GM23338 (cell line): ENCODE measurements around the gene GNB4. TPM values are rescaled to one million over a fixed set of nuclear protein-coding genes. Genes with fewer than 3 reads are reported as not detected.

ENCODE experiments used
- ATAC-seq: fragments of 200-7000 bp; cut with Tn5 transposase; 3 replicates; pipeline ENCODE4 v1.9.1; 2020
- DNase-seq: peaks from one replicate; pipeline ENCODE4 v3.0.0-alpha.2; 2015; ENCODE audit warnings: low spot score
- H2AFZ ChIP-seq: fragments of 200-600 bp; sonication (generic); 2 replicates; pipeline ENCODE4 v1.8.0; 2016; ENCODE audit warnings: antibody characterized with exemption, mild to moderate bottlenecking, moderate library complexity
- H3F3A ChIP-seq: fragments of 200-600 bp; sonication (generic); replicated peaks from 2 replicates; pipeline ENCODE4 v1.8.0; 2017; ENCODE audit warnings: antibody characterized with exemption, mixed run types, low read depth
- H3K27ac ChIP-seq: fragments of 200-600 bp; sonication (generic); 2 replicates; pipeline ENCODE4 v1.6.1; 2016; ENCODE audit warnings: low read depth
- H3K27me3 ChIP-seq: fragments of 200-600 bp; sonication (generic); 2 replicates; pipeline ENCODE4 v1.8.0; 2016; ENCODE audit warnings: mild to moderate bottlenecking, mixed run types, moderate library complexity; ENCODE audit not compliant: insufficient read depth
- H3K36me3 ChIP-seq: fragments of 200-600 bp; sonication (generic); 2 replicates; pipeline ENCODE4 v1.8.0; 2016; ENCODE audit warnings: mild to moderate bottlenecking; ENCODE audit not compliant: insufficient read depth
- H3K4me1 ChIP-seq: fragments of 200-600 bp; sonication (generic); 2 replicates; pipeline ENCODE4 v1.8.0; 2016; ENCODE audit warnings: mild to moderate bottlenecking, moderate library complexity; ENCODE audit not compliant: insufficient read depth
- H3K4me2 ChIP-seq: fragments of 200-600 bp; sonication (generic); 2 replicates; pipeline ENCODE4 v1.7.1; 2017; ENCODE audit warnings: mixed run types
- H3K4me3 ChIP-seq: fragments of 200-600 bp; sonication (generic); 2 replicates; pipeline ENCODE4 v1.6.1; 2016; ENCODE audit warnings: mixed run types
- H3K79me2 ChIP-seq: fragments of 200-600 bp; sonication (generic); replicated peaks from 2 replicates; pipeline ENCODE4 v1.8.0; 2017; ENCODE audit warnings: mild to moderate bottlenecking; ENCODE audit not compliant: insufficient read depth
- H3K9me2 ChIP-seq: fragments of 200-600 bp; sonication (generic); 2 replicates; pipeline ENCODE4 v1.8.0; 2017; ENCODE audit not compliant: insufficient read depth
- H4K20me1 ChIP-seq: fragments of 200-600 bp; sonication (generic); replicated peaks from 2 replicates; pipeline ENCODE4 v1.8.0; 2017; ENCODE audit warnings: mild to moderate bottlenecking; ENCODE audit not compliant: insufficient read depth
- H3K27ac Mint-ChIP-seq: 2 replicates; pipeline ENCODE4 v1.8.0; 2020; ENCODE audit warnings: inconsistent platforms, mild to moderate bottlenecking, moderate library complexity, mixed read lengths
- H3K27me3 Mint-ChIP-seq: 3 replicates; pipeline ENCODE4 v1.8.0; 2022; ENCODE audit warnings: low read depth, mild to moderate bottlenecking, moderate library complexity, mixed read lengths, inconsistent platforms; ENCODE audit not compliant: insufficient read depth, poor library complexity
- H3K36me3 Mint-ChIP-seq: 3 replicates; pipeline ENCODE4 v1.8.0; 2021; ENCODE audit warnings: low read depth, mild to moderate bottlenecking, inconsistent platforms, moderate library complexity, mixed read lengths
- H3K4me1 Mint-ChIP-seq: 3 replicates; pipeline ENCODE4 v1.8.0; 2020; ENCODE audit warnings: mild to moderate bottlenecking, inconsistent platforms, mixed read lengths
- H3K4me3 Mint-ChIP-seq: 3 replicates; pipeline ENCODE4 v1.8.0; 2021; ENCODE audit warnings: moderate library complexity, mild to moderate bottlenecking, inconsistent platforms, mixed read lengths
- H3K9me3 Mint-ChIP-seq: 3 replicates; pipeline ENCODE4 v1.8.0; 2020; ENCODE audit warnings: moderate library complexity, mild to moderate bottlenecking, inconsistent platforms, mixed read lengths
- EZH2 ChIP-seq: fragments of 200-600 bp; sonication (generic); IDR thresholded peaks from one replicate; pipeline ENCODE4 v1.8.0; 2017; ENCODE audit warnings: antibody characterized with exemption, mild to moderate bottlenecking, low read depth; ENCODE audit not compliant: unreplicated experiment
- JUNB ChIP-seq: IDR thresholded peaks from one replicate; pipeline ENCODE4 v1.6.1; 2016; ENCODE audit warnings: antibody characterized with exemption; ENCODE audit not compliant: unreplicated experiment
- POLR2AphosphoS5 ChIP-seq: IDR thresholded peaks from 2 replicates; pipeline ENCODE4 v1.6.1; 2016; ENCODE audit warnings: antibody characterized with exemption, low read depth
- STAT1 ChIP-seq: IDR thresholded peaks from one replicate; pipeline ENCODE4 v1.6.1; 2016; ENCODE audit warnings: antibody characterized with exemption; ENCODE audit not compliant: unreplicated experiment
- polyA plus RNA-seq: library from polyadenylated mRNA; unstranded; fragments of >200 nt; fragmentation: Nextera tagmentation; extraction: Ambion mirVana; gene quantifications from 2 replicates; pipeline ENCODE4 v1.2.1, GENCODE V29; 2016
- total RNA-seq: library from RNA; depleted of rRNA; stranded (reverse); fragments of >200 nt; shearing (Covaris generic); gene quantifications from 2 replicates; pipeline ENCODE4 v1.2.3, GENCODE V29; 2014
- TF ChIP-seq, protein P1 (sequence below): IDR thresholded peaks from one replicate; pipeline ENCODE4 v1.6.1; 2018; ENCODE audit warnings: antibody characterized with exemption; ENCODE audit not compliant: unreplicated experiment
- TF ChIP-seq, protein P2 (sequence below): IDR thresholded peaks from 2 replicates; pipeline ENCODE4 v1.6.1; 2016; ENCODE audit warnings: antibody characterized with exemption
- TF ChIP-seq, protein P3 (sequence below): fragments of 250-450 bp; sonication (Bioruptor Pico); IDR thresholded peaks from 2 replicates; pipeline ENCODE4 v1.5.0; 2020; ENCODE audit warnings: mild to moderate bottlenecking, moderate library complexity

The GNB4 gene
- total and polyA plus RNA-seq, 2 experiments from 2014 or later, result 11.3 to 28.4 TPM

DNA sequence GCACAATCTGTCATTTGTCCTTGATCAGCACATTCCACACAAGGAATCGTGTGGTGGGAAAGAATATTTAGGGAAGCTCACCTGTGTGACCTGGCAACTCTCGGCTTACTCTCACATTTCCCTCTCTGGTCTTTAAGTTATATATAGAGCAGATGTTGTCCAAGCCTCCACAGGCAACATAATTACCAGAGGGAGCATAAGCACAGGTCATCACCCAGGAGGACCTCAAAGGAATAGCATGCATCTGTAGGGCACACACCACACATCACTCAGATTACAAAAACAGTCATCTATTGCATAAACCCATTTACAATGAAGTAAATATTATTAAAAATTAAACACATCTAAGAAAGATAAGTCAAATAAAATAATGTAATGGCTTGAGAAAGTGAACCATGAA is 36.5 kb downstream of the GNB4 start:
- H3K4me3 ChIP-seq, result no peak overlapping the region
- Mint-ChIP-seq H3K27ac (no peak overlapping the region), H3K4me1 (peaks cover 5% of the 10 kb centered on the region; the same call in 2 of the 3 replicates), H3K36me3 (peaks cover 4% of the 10 kb centered on the region; the same call in 1 of the 3 replicates), H3K9me3 (no peaks in the 10 kb centered on the region), H3K4me3 (no peak overlapping the region), H3K27me3 (peaks cover 2% of the 10 kb centered on the region)
- H3K4me2 ChIP-seq, result no peak overlapping the region
- H3F3A ChIP-seq, result no peaks in the 10 kb centered on the region
- no peaks in the 10 kb centered on the region for H3K79me2 ChIP-seq
- H3K4me1 ChIP-seq, result no peaks in the 10 kb centered on the region
- no peaks in the 10 kb centered on the region for H3K36me3 ChIP-seq
- H4K20me1 ChIP-seq, result no peaks in the 10 kb centered on the region
- no peak overlapping the region for H2AFZ ChIP-seq
- TF ChIP-seq STAT1, result no peak
- no peak for TF ChIP-seq POLR2AphosphoS5
- TF ChIP-seq, protein P1, sequence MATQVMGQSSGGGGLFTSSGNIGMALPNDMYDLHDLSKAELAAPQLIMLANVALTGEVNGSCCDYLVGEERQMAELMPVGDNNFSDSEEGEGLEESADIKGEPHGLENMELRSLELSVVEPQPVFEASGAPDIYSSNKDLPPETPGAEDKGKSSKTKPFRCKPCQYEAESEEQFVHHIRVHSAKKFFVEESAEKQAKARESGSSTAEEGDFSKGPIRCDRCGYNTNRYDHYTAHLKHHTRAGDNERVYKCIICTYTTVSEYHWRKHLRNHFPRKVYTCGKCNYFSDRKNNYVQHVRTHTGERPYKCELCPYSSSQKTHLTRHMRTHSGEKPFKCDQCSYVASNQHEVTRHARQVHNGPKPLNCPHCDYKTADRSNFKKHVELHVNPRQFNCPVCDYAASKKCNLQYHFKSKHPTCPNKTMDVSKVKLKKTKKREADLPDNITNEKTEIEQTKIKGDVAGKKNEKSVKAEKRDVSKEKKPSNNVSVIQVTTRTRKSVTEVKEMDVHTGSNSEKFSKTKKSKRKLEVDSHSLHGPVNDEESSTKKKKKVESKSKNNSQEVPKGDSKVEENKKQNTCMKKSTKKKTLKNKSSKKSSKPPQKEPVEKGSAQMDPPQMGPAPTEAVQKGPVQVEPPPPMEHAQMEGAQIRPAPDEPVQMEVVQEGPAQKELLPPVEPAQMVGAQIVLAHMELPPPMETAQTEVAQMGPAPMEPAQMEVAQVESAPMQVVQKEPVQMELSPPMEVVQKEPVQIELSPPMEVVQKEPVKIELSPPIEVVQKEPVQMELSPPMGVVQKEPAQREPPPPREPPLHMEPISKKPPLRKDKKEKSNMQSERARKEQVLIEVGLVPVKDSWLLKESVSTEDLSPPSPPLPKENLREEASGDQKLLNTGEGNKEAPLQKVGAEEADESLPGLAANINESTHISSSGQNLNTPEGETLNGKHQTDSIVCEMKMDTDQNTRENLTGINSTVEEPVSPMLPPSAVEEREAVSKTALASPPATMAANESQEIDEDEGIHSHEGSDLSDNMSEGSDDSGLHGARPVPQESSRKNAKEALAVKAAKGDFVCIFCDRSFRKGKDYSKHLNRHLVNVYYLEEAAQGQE, result no peak
- TF ChIP-seq EZH2, result no peak
- no peak for DNase-seq
- no peaks in the 10 kb centered on the region for H3K27me3 ChIP-seq
- H3K27ac ChIP-seq, result no peak overlapping the region
- no peaks in the 10 kb centered on the region for H3K9me2 ChIP-seq
- no peak for ATAC-seq

DNA sequence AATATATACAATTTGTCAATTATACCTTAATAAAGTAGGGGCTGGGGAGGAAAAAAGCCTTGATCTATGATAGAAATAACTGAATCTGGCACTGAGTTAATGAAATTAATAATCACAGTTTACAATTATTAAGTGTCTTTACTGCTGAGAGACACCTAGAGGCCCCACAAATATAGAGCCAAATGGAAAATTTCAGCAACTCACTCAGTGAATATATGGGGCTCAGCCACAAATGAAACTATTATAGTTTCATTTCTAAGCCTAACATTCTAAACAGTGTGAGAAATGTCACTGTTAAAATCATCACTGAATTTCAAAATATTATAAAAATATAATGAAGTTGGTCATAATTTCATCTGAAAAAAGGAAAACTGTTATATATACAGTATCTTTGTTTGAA is 40.3 kb downstream of the GNB4 start:
- no peaks in the 10 kb centered on the region for H3K4me1 ChIP-seq
- no peaks in the 10 kb centered on the region for H3F3A ChIP-seq
- Mint-ChIP-seq H3K4me3 (no peak overlapping the region), H3K36me3 (peaks cover 4% of the 10 kb centered on the region; the same call in 1 of the 3 replicates), H3K4me1 (peaks cover 5% of the 10 kb centered on the region; the same call in 2 of the 3 replicates), H3K27ac (no peak overlapping the region), H3K27me3 (peaks cover 5% of the 10 kb centered on the region), H3K9me3 (no peaks in the 10 kb centered on the region)
- ATAC-seq (no peak), DNase-seq (no peak)
- H3K27ac ChIP-seq, result no peak overlapping the region
- H3K36me3 ChIP-seq, result no peaks in the 10 kb centered on the region
- H2AFZ ChIP-seq, result no peak overlapping the region
- H3K4me2 ChIP-seq, result no peak overlapping the region
- H3K9me2 ChIP-seq, result no peaks in the 10 kb centered on the region
- no peaks in the 10 kb centered on the region for H3K79me2 ChIP-seq
- H3K27me3 ChIP-seq, result no peaks in the 10 kb centered on the region
- no peaks in the 10 kb centered on the region for H4K20me1 ChIP-seq
- no peak overlapping the region for H3K4me3 ChIP-seq
- TF ChIP-seq, protein P1, result no peak
- no peak for TF ChIP-seq JUNB
- TF ChIP-seq POLR2AphosphoS5, result no peak
- TF ChIP-seq, protein P2, sequence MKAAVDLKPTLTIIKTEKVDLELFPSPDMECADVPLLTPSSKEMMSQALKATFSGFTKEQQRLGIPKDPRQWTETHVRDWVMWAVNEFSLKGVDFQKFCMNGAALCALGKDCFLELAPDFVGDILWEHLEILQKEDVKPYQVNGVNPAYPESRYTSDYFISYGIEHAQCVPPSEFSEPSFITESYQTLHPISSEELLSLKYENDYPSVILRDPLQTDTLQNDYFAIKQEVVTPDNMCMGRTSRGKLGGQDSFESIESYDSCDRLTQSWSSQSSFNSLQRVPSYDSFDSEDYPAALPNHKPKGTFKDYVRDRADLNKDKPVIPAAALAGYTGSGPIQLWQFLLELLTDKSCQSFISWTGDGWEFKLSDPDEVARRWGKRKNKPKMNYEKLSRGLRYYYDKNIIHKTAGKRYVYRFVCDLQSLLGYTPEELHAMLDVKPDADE, result no peak
- TF ChIP-seq, protein P3, sequence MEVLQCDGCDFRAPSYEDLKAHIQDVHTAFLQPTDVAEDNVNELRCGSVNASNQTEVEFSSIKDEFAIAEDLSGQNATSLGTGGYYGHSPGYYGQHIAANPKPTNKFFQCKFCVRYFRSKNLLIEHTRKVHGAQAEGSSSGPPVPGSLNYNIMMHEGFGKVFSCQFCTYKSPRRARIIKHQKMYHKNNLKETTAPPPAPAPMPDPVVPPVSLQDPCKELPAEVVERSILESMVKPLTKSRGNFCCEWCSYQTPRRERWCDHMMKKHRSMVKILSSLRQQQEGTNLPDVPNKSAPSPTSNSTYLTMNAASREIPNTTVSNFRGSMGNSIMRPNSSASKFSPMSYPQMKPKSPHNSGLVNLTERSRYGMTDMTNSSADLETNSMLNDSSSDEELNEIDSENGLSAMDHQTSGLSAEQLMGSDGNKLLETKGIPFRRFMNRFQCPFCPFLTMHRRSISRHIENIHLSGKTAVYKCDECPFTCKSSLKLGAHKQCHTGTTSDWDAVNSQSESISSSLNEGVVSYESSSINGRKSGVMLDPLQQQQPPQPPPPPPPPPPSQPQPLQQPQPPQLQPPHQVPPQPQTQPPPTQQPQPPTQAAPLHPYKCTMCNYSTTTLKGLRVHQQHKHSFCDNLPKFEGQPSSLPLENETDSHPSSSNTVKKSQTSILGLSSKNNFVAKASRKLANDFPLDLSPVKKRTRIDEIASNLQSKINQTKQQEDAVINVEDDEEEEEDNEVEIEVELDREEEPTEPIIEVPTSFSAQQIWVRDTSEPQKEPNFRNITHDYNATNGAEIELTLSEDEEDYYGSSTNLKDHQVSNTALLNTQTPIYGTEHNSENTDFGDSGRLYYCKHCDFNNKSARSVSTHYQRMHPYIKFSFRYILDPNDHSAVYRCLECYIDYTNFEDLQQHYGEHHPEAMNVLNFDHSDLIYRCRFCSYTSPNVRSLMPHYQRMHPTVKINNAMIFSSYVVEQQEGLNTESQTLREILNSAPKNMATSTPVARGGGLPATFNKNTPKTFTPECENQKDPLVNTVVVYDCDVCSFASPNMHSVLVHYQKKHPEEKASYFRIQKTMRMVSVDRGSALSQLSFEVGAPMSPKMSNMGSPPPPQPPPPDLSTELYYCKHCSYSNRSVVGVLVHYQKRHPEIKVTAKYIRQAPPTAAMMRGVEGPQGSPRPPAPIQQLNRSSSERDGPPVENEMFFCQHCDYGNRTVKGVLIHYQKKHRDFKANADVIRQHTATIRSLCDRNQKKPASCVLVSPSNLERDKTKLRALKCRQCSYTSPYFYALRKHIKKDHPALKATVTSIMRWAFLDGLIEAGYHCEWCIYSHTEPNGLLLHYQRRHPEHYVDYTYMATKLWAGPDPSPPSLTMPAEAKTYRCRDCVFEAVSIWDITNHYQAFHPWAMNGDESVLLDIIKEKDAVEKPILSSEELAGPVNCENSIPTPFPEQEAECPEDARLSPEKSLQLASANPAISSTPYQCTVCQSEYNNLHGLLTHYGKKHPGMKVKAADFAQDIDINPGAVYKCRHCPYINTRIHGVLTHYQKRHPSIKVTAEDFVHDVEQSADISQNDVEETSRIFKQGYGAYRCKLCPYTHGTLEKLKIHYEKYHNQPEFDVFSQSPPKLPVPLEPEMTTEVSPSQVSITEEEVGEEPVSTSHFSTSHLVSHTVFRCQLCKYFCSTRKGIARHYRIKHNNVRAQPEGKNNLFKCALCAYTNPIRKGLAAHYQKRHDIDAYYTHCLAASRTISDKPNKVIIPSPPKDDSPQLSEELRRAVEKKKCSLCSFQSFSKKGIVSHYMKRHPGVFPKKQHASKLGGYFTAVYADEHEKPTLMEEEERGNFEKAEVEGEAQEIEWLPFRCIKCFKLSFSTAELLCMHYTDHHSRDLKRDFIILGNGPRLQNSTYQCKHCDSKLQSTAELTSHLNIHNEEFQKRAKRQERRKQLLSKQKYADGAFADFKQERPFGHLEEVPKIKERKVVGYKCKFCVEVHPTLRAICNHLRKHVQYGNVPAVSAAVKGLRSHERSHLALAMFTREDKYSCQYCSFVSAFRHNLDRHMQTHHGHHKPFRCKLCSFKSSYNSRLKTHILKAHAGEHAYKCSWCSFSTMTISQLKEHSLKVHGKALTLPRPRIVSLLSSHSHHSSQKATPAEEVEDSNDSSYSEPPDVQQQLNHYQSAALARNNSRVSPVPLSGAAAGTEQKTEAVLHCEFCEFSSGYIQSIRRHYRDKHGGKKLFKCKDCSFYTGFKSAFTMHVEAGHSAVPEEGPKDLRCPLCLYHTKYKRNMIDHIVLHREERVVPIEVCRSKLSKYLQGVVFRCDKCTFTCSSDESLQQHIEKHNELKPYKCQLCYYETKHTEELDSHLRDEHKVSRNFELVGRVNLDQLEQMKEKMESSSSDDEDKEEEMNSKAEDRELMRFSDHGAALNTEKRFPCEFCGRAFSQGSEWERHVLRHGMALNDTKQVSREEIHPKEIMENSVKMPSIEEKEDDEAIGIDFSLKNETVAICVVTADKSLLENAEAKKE (CRISPR knock-in tag), result no peak
